Body of pancreas (tissue), 4 donors: ENCODE measurements around the gene DDT.
"Not testable (repeated sequence)": the region's sequence is repeated elsewhere in the genome, so short reads cannot be mapped to it uniquely, and the experiment has no call there.

Source experiments
- CTCF ChIP-seq, 7 experiments: fragments of 450-650 bp in 4 of 7; fragments of 200-600 bp in 3 of 7; sonication (generic) in 3 of 7; IDR thresholded peaks; one replicate each; pipeline ENCODE4 v1.5.1; 2016 to 2019; ENCODE audit warnings: antibody characterized with exemption in 7 of 7
- POLR2A ChIP-seq, 3 donors: fragments of 450-650 bp; IDR thresholded peaks; one replicate each; pipeline ENCODE4 v1.6.1; 2016; ENCODE audit warnings: antibody characterized with exemption in 3 of 3, mild to moderate bottlenecking in 2 of 3

DNA sequence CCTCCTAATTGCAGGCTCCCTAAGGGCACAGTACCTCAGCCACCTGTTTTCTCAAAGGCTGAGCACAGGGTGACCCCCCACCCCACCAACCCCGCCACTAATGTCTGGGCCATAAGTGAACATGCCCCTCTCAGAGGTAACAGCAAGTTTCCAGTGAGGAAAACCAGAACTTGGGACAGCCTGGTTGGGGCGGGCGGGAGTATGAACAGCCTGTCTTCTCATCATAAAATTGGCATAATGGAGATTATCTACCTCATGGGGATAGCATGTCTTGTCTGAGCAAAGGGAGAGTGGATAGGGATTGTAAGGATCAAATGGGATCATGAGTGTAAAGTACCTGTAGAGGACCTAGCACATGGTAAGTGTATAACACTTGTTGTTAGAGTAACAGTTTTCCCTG, 2.3 kb downstream of the DDT start:
- TF ChIP-seq CTCF, POLR2A (IDR thresholded peaks at IDR 0.05): not testable (repeated sequence)
